GM18499 (cell line): ENCODE data around the gene FIBP.

Experiments used
- ATAC-seq: cut with Tn5 transposase; IDR thresholded peaks from one replicate; pipeline ENCODE4 v1.9.1; 2021; ENCODE audit warnings: moderate number of reproducible peaks; ENCODE audit not compliant: insufficient read depth, unreplicated experiment

FIBP gene

GRCh38 chr11:65871811-65872548, 16.3 kb downstream of the FIBP start:
- no peak for ATAC-seq

GRCh38 chr11:65870706-65871681, 17.3 kb downstream of the FIBP start:
- ATAC-seq, result no peak

GRCh38 chr11:65870307-65870658, 18.0 kb downstream of the FIBP start:
- ATAC-seq, result no peak

GRCh38 chr11:65869643-65870306, 18.5 kb downstream of the FIBP start:
- no peak for ATAC-seq

GRCh38 chr11:65868907-65869306, 19.4 kb downstream of the FIBP start:
- ATAC-seq, result no peak

- ATAC-seq, result no peak
Observed at GRCh38 chr11:65868076-65868667, 20.1 kb downstream of the FIBP start.

- no peak for ATAC-seq
Observed at GRCh38 chr11:65867284-65868071, 20.8 kb downstream of the FIBP start.

GRCh38 chr11:65866509-65867283, 21.6 kb downstream of the FIBP start:
- no peak for ATAC-seq

GRCh38 chr11:65865550-65866172, 22.6 kb downstream of the FIBP start:
- ATAC-seq, result no peak

- ATAC-seq, result no peak
Observed at GRCh38 chr11:65864706-65865471, 23.4 kb downstream of the FIBP start.

GRCh38 chr11:65863889-65864705, 24.2 kb downstream of the FIBP start:
- no peak for ATAC-seq

- ATAC-seq, result no peak
Observed at GRCh38 chr11:65862941-65863888, 25.1 kb downstream of the FIBP start.

- no peak for ATAC-seq
Observed at GRCh38 chr11:65862191-65862735, 26.0 kb downstream of the FIBP start.

- no peak for ATAC-seq
Observed at GRCh38 chr11:65861533-65862183, 26.6 kb downstream of the FIBP start.

- no peak for ATAC-seq
Observed at GRCh38 chr11:65861165-65861505, 27.1 kb downstream of the FIBP start.
